CD4-positive, alpha-beta T cell treated with Interferon gamma for 1 hour (primary cell): ENCODE measurements around the gene XCR1.
"Not testable (repeated sequence)": the region's sequence is repeated elsewhere in the genome, so short reads cannot be mapped to it uniquely, and the experiment has no call there.

ENCODE experiments used
- DNase-seq: peaks from one replicate; pipeline ENCODE4 v3.0.0-alpha.2; 2020

The XCR1 gene

GRCh38 chr3:46001178-46001577 lies 26.1 kb downstream of the XCR1 start:
- DNase-seq: no peak

GRCh38 chr3:45997942-45998341 lies 29.3 kb downstream of the XCR1 start:
- DNase-seq: no peak

GRCh38 chr3:45997499-45997898 lies 29.8 kb downstream of the XCR1 start:
- DNase-seq: not testable (repeated sequence)

DNA sequence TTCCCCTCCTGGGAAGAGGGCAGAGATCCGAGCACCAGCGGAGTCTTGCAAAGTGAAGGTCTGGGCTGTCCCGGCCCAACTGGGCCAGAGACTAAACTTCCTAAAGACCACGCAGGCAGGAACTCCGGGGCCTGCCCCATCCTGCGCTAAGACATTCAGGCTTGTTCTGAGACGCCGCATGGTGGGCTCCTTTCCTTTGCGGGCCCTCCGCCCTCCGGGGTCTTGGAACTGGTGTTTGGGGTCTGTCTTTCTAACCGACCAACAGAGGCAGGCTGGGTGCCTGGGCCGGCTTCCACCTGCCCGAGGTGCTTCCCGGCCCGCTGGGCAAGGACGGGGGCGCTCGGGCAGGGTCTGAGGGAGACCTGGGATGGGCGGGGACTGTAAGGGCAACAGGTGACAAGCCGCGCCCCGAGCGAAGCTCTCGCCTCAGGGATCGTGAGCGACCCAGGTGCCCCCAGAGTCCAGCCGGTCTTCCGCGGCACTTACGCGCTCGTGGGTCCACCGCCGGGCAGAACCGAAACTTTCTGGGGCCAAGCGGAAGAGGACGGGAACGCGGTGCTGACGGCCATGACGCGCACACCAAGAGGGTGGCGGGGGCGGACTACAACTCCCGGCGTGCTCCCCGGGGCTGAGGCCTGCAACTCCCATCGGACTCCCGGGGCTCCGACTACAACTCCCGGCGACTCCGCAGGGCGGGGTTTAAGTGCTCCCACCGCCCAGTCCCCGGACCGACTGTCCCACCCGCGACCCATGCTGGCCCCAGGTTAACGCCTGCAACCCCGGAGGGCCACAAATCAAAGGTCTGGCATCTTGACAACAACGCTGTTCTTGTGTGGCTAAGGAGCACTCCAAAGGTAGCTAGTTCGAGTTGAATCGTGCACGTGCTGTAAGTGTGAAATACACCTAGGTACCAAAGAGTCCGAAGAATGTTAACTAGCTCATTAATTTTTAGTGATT lies 31.8 kb downstream of the XCR1 start, which contains the start of gene FYCO1:
FYCO1 (minus strand) TSS at position 589 of the 957 bp plus-strand sequence. CDS start 10,914 bp downstream, outside the sequence.
- DNase-seq: peak; percentile 89

- peak; percentile 53 for DNase-seq
These were observed 32.7 kb downstream of the XCR1 start for GRCh38 chr3:45994419-45995235.

DNA sequence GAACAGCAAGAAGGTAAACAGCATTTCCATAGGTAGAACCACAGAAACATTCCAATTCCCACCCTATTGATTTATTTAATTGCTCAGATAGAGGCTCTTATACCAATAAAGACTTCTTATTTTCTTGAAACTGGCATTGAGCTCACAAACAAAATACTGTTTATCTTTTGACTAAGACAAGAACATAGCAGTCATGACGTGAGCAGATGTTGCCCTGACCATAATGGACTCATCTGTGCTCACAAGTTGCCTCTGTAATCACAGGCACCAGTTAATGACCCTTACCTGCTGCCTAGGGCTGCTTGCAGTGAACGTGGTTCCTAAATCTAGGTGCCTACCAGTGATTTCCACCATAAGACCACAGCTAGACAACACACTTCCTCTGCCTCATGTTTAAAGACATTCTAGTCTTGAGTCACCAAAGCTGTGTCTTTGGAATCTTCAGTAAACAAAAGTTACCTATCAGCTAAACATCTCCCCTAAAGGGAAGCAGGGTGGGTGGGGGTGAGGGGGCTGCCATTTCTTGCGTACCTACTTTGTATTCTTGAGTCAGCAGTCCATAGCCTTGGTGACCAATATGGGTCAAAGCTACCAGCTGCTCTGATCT lies 33.8 kb downstream of the XCR1 start:
- DNase-seq: no peak

DNA sequence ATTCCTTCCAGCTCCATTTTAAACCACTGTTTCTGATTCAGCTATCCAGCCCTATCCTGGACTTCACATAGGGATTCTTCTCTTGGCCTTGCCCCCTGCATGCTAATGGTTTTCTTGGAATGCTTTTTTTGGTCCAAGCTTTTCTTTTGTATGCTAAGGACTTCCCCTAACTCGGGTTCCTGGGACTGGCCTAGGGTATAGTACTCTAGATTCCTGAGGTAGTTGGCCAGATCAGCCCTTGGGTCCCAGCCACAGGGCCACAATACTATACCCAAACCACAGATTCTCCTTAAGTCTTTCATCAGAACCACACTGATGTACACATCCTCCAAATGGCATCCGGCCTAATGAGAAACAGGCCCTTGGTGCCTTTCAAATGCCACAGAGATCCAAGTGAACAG lies 34.5 kb downstream of the XCR1 start:
- no peak for DNase-seq

DNA sequence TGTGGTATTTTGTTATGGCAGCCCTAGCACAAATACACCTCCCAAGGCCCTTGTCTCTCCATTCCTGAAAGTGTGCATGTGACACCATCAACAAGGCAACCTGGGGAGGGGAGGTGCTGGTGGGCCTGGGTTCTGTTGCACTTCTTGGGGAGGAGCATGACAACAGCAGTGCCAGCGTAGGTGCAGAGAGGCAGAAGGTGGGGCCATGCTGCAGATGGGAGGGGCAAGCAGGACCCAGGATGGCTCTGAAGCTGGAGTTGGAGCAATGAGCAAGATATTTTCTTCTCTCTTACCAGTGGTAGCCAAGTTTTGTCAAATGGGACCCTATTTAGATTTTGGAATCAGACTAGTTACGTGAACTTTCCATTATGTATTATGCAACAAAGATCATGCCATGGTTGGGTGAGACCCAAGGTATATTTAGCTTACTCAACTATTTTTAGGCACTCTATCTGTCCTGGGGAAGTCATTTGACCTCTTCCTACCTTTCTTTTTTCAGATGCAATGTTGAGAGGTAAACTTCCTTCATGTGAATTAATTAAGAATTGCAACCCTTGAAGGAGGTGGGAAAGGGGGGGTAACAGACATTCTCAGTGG lies 35.1 kb downstream of the XCR1 start:
- no peak for DNase-seq

- DNase-seq: no peak
These were observed 35.9 kb downstream of the XCR1 start for GRCh38 chr3:45991341-45991740.

- no peak for DNase-seq
These were observed 37.1 kb downstream of the XCR1 start for GRCh38 chr3:45990181-45990580.

DNA sequence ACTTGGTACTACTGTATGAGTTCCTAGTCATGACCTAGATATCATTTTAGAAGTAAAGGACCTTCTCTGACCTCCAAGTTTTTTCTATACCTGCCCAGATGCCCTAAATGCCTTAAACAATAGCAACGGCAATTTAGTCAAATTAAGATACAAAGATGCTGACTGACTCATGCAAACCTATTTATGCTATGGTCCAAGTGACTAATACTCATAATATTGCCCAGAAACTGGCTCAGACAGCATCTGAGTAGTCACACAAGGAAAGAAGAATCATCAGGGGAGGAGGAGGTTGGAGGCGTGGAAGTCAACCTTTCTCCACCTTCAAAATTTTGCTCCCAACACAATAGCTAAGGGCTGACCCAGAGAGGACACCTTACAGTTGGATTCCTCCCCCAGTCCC lies 38.5 kb downstream of the XCR1 start:
- DNase-seq: no peak

DNA sequence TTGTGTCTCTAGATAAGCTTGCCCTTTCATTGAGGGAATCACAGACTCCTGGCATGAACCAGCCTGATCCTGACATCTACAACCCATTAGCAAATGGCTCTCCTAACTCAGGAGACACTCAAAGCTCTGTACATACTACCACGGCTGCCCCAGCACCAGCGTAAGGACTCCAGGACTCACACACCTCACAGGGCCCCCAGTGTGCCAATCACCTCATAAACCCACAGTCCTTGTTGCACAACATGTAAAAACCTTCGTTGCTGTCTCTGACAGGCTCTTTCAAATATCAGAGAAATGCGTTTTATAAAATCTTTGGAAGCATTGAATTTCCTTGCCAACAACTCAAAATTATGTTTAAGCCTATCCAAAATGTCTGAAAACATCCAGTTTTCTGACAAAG lies 38.9 kb downstream of the XCR1 start:
- no peak for DNase-seq

- peak; percentile 12 for DNase-seq
These were observed 39.7 kb downstream of the XCR1 start for GRCh38 chr3:45987368-45988291.

GRCh38 chr3:45986303-45986982 lies 40.8 kb downstream of the XCR1 start:
- no peak for DNase-seq

GRCh38 chr3:45985532-45986302 lies 41.6 kb downstream of the XCR1 start:
- no peak for DNase-seq

DNA sequence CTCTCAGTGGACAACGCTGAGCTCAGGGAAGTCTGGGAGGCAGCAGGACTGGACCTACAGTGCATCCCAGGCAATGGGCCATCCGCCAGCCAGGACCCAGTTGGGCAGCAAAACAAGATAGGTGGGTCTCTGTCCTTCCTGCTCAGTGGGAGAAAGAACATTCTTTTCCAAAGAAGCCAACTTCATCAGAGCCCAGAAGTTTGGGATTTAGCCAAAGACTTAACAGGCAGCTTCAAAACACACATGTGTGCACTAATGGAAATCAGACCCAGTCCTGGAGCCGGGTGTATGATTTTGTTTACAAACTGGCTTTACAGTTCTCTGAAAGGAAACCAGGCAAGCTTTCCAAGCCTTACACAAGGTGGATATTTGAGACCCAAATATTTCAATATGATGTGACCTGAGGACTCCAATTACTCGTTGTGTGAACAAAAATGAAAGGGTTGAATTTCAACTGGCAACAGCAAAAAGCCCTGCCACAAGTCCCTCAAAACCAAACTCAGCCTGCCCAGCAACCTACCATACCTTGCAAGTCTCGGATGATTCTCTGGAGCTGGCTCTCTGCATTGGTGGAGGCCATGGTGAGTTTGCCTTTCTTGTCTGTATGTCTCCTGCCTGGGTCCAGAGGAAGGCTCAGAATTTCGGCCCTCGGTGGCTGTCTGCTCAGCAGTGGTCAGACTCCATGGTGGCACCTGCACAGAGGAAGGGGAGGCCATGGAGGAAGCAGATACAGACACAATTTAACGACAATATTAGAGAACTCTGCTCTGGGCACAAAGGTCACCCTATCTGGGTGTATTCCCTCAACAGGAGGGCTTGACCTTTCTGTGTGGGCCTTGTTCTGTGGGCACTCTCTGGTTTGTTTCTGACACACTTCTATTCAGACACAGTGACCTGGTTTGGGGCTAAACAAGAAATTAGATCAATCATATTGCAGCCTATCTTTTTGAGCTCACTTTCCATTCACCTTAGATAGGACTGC lies 42.7 kb downstream of the XCR1 start:
- DNase-seq: no peak

GRCh38 chr3:45983770-45984169 lies 43.5 kb downstream of the XCR1 start:
- no peak for DNase-seq

- no peak for DNase-seq
These were observed 45.8 kb downstream of the XCR1 start for GRCh38 chr3:45981346-45982074.
